ENCODE measurements around the gene CYB5B.
"Not testable (repeated sequence)": the region's sequence is repeated elsewhere in the genome, so short reads cannot be mapped to it uniquely, and the experiment has no call there.

The CYB5B gene

GRCh38 chr16:69408475-69408874 lies 15.9 kb upstream of the CYB5B start:
- no peak for DNase-seq (ENCODE audit: low spot score)

- DNase-seq (ENCODE audit: low spot score), result no peak
These were observed 14.0 kb upstream of the CYB5B start for GRCh38 chr16:69410219-69410990.

GRCh38 chr16:69411064-69411985 lies 13.1 kb upstream of the CYB5B start:
- no peak for DNase-seq (ENCODE audit: low spot score)

GRCh38 chr16:69412287-69412686 lies 12.1 kb upstream of the CYB5B start:
- no peak for DNase-seq (ENCODE audit: low spot score)

GRCh38 chr16:69413045-69413664 lies 11.3 kb upstream of the CYB5B start:
- no peak for DNase-seq (ENCODE audit: low spot score)

GRCh38 chr16:69417520-69418199 lies 6.8 kb upstream of the CYB5B start:
- DNase-seq (ENCODE audit: low spot score), result no peak

GRCh38 chr16:69419956-69420355 lies 4.5 kb upstream of the CYB5B start:
- no peak for DNase-seq (ENCODE audit: low spot score)

GRCh38 chr16:69423189-69423588 lies 1.2 kb upstream of the CYB5B start:
- no peak for DNase-seq (ENCODE audit: low spot score)

GRCh38 chr16:69424935-69425784 lies 741 bp downstream of the CYB5B start:
- DNase-seq (ENCODE audit: low spot score), result no peak

- no peak for DNase-seq (ENCODE audit: low spot score)
These were observed 4.2 kb downstream of the CYB5B start for GRCh38 chr16:69428652-69429051.

- not testable (repeated sequence) for DNase-seq (ENCODE audit: low spot score)
These were observed 4.7 kb downstream of the CYB5B start for GRCh38 chr16:69429058-69429640.

GRCh38 chr16:69431948-69432468 lies 7.6 kb downstream of the CYB5B start:
- DNase-seq (ENCODE audit: low spot score), result no peak

GRCh38 chr16:69434066-69434465 lies 9.6 kb downstream of the CYB5B start:
- no peak for DNase-seq (ENCODE audit: low spot score)

- no peak for DNase-seq (ENCODE audit: low spot score)
These were observed 11.8 kb downstream of the CYB5B start for GRCh38 chr16:69435977-69436820.

GRCh38 chr16:69436896-69437295 lies 12.5 kb downstream of the CYB5B start:
- DNase-seq (ENCODE audit: low spot score), result no peak

- DNase-seq (ENCODE audit: low spot score), result no peak
These were observed 14.0 kb downstream of the CYB5B start for GRCh38 chr16:69438465-69438864.

- no peak for DNase-seq (ENCODE audit: low spot score)
These were observed 15.8 kb downstream of the CYB5B start for GRCh38 chr16:69440250-69440649.

GRCh38 chr16:69441030-69441429 lies 16.6 kb downstream of the CYB5B start:
- not testable (repeated sequence) for DNase-seq (ENCODE audit: low spot score)

Measured in SK-N-DZ (cell line).